NCI-H1436 treated with DMSO at 0.1 percent for 48 hours (cell line): ENCODE results near the gene MPL.

Experiments used
- DNase-seq: peaks from one replicate; lab custom pipeline; 2025; lab: John Stamatoyannopoulos, UW

The MPL gene

GRCh38 chr1:43325381-43325780 lies 12.2 kb upstream of the MPL start:
- DNase-seq, result no peak

- DNase-seq, result no peak
These were observed 9.9 kb upstream of the MPL start for GRCh38 chr1:43327549-43328292.

GRCh38 chr1:43329995-43330751 lies 7.4 kb upstream of the MPL start:
- DNase-seq, result no peak

GRCh38 chr1:43331688-43332087 lies 5.9 kb upstream of the MPL start:
- DNase-seq, result no peak

- no peak for DNase-seq
These were observed 3.0 kb upstream of the MPL start for GRCh38 chr1:43334453-43335205.

- DNase-seq, result no peak
These were observed 383 bp downstream of the MPL start for GRCh38 chr1:43338001-43338400.

GRCh38 chr1:43339584-43340232 lies 2.1 kb downstream of the MPL start:
- DNase-seq, result no peak

- no peak for DNase-seq
These were observed 2.9 kb downstream of the MPL start for GRCh38 chr1:43340559-43340958.

DNA sequence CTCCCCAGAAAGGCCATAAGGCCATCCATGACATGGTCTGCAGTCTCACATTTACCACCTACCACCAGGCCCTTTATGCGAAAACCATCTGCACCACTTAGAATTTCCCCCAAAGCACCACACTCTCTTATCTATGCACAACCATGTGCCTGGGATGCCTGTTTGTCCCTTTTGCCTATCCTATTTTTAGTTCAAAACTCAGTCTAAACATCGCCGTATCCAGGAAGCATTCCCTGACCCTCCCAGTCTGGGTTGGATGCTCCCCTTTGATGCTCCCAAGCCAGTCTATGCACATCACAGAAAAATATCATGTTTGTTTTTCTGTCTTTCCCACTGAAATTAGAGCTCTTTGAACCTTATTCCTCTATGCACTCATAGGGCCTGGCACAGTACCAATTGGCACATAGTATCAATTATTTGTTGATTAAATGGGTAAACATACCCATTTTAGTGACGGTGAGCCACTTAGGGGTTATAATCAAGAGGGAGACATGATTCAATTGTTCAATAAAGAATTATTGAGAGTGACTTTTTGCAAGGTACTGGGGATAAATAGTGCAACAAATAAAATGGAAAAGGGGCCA lies 6.7 kb downstream of the MPL start:
- DNase-seq, result no peak

DNA sequence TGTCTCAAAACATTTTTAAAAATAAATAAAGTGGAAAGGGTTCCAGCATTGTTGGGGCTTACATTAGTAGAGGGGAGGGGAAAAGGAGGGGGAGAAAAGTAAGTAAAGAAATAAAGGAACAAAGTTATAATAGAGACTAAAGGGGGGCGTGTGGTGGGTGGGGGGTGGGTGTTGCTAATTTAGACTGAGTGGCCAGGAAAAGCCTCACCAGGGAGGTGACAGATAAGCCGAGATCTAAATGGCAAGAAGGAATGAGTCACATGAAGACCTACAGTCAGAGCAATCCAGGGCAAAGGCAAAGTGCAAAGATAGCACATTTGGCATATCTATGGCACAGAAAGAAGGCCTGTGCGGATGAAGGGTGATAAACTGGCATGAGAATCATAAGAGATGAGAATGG lies 7.5 kb downstream of the MPL start:
- DNase-seq, result no peak

- DNase-seq, result no peak
These were observed 9.0 kb downstream of the MPL start for GRCh38 chr1:43346636-43347035.

DNA sequence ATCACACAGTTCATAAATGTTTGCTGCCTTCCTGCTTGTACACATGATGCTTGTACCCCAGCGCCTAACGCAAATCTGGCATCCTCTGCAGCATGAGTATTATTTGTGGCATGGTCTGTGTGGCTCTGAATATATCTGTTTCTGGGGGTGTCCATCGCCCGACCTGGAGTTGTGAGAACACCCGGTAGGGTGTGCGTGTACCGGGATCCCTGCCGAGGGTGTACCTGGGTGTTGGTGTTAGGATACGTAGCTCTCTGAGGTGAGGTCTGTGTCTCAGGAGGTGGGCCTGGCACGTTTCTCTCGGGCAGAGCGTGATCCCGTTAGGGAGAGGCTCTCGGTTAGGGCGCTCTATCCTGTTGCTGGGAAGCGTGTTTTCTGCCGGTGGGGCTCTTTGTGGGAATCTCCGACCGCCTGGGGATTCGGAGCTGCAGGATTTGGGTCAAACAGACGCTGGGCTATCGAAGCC lies 10.8 kb downstream of the MPL start:
- DNase-seq, result peak; percentile 44

GRCh38 chr1:43348809-43349593 lies 11.4 kb downstream of the MPL start:
- peak; percentile 63 for DNase-seq

DNA sequence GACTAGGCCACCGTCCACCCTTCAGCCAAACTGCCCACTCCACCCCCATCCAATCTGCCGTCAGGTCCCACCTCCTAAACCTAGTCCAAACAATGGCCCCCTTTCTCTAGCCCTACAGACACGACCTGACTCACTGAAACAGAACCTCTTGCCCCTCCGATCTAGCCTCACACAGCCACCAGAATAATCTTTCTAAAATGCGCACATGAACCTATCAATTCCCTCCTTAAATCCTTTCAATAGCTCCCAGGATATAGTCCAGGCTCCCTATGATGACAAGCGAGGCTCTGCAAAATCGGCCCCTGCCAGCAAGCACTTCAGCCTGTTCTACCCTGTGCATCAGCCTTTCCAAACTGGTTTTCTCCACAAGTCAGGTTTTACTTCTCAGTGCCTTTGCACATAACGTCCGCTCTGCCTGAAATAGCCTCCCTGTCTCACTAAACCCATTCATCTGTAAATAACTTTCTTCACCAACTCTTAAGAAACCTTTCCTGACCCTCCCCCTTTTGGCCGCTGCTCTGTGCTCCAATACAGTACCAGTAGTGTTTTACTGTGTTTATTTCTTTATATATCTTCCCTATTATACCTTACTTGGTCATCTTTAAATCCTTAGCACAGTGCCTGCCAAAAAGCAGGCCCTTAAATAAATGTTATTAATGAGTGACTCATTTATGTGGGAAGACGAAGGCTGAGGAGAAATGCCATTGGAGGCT lies 12.1 kb downstream of the MPL start:
- no peak for DNase-seq

- DNase-seq, result no peak
These were observed 13.4 kb downstream of the MPL start for GRCh38 chr1:43350976-43351375.

DNA sequence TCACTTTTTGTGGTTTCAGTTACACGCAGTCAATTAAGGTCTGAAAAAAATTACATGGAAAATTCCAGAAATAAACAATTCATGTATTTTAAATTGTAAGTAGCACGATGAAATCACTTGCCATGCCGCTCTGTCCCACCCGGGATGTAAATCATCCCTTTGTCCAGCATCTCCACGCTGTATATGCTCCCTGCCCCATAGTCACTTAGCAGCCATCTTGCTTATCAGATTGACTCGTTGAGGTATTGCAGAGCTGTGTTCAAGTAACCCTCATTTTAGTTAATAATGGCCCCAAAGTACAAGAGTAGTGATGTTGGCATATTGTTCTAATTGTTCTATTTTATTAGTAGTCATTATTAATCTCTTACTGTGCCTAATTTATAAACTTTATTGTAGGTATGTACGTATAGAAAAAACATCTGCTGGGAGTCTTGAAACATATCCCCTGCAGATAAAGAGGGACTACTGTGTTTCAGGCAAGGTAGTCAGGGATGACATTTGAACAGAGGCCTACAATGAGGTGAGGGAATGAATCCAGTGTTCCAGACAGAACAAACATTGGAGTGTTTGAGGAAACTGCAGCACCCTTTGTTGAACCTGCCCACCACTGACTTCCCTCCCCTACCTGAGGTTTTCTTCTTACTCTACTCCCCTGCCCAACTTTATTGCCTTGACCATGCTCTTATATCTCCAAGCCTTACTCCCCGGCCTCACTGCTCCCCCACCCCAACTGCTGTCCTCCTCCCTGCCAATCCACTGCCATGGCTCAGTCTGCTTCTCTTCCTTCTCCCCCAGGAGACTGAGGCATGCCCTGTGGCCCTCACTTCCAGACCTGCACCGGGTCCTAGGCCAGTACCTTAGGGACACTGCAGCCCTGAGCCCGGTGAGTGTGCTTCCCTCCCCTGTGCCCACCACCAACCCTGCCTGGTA lies 14.1 kb downstream of the MPL start:
- DNase-seq, result no peak

- no peak for DNase-seq
These were observed 14.7 kb downstream of the MPL start for GRCh38 chr1:43352351-43352705.

DNA sequence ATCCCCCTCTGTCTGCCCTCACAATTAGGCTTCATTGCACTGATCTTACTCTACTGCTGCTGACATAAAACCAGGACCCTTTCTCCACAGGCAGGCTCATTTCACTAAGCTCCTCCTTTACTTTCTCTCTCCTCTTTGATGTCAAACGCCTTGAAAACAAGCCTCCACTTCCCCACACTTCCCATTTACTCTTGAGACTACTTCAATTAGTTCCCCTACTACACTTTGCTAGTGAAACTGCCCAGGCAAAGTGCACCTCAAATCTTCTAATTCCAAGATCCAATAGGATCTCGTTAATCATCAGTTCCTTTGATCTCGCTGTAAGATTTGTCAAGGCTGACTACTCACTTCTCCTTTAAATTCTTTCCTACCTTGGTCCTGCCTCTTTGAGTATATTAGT lies 15.3 kb downstream of the MPL start:
- DNase-seq, result no peak

DNA sequence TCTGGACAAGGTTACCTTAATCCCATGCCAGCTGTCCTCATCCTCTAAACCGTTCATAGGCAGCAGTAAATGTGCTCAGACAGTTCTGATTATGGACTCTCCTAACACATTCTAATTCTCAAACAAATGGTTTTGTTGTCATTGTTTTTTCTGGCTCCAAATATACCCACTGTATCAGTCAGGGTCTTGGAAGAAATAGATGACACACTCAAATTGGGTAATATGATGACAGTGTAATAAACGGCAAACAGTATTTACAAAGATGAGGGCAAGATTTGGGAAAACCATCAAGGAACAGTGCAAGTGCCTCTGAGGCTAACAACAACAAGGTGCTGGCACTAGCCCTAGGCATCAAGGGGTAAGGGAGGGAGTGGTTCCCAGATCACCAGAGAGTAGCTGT lies 16.9 kb downstream of the MPL start:
- DNase-seq, result no peak
